CD4-positive, alpha-beta T cell treated with Interleukin-15 for 1 hour (primary cell): ENCODE measurements around the gene TMEM269.

Experiments
- DNase-seq: peaks from one replicate; pipeline ENCODE4 v3.0.0-alpha.2; 2020

Gene TMEM269

GRCh38 chr1:42825036-42825851, 40.5 kb downstream of the TMEM269 start:
- DNase-seq, result no peak

- DNase-seq, result no peak
Measured at GRCh38 chr1:42830631-42831030, 45.8 kb downstream of the TMEM269 start.

- no peak for DNase-seq
Measured at GRCh38 chr1:42831273-42831672, 46.5 kb downstream of the TMEM269 start.

- DNase-seq, result no peak
Measured at GRCh38 chr1:42832641-42833240, 48.0 kb downstream of the TMEM269 start.

GRCh38 chr1:42833981-42834380, 49.2 kb downstream of the TMEM269 start:
- no peak for DNase-seq

GRCh38 chr1:42834803-42835202, 50.0 kb downstream of the TMEM269 start:
- DNase-seq, result no peak

GRCh38 chr1:42835422-42835821, 50.6 kb downstream of the TMEM269 start:
- DNase-seq, result no peak

- DNase-seq, result no peak
Measured at GRCh38 chr1:42837709-42838108, 52.9 kb downstream of the TMEM269 start.

- no peak for DNase-seq
Measured at GRCh38 chr1:42838482-42839190, 53.8 kb downstream of the TMEM269 start.

GRCh38 chr1:42841010-42841409, 56.2 kb downstream of the TMEM269 start:
- DNase-seq, result no peak

- no peak for DNase-seq
Measured at GRCh38 chr1:42841440-42842147, 56.8 kb downstream of the TMEM269 start.

- no peak for DNase-seq
Measured at GRCh38 chr1:42844592-42845140, 59.9 kb downstream of the TMEM269 start.

GRCh38 chr1:42845193-42845592, 60.4 kb downstream of the TMEM269 start:
- no peak for DNase-seq

GRCh38 chr1:42845866-42846256, 61.1 kb downstream of the TMEM269 start:
- no peak for DNase-seq

GRCh38 chr1:42846257-42847110, 61.7 kb downstream of the TMEM269 start, which contains the start of gene ZNF691:
Gene ZNF691 (plus strand): TSS chr1:42846613. CDS start chr1:42849659, 3,046 bp downstream.
- peak; percentile 92 for DNase-seq

- no peak for DNase-seq
Measured at GRCh38 chr1:42847111-42847595, 62.4 kb downstream of the TMEM269 start.

- no peak for DNase-seq
Measured at GRCh38 chr1:42847721-42848460, 63.1 kb downstream of the TMEM269 start.

- no peak for DNase-seq
Measured at GRCh38 chr1:42848823-42849537, 64.2 kb downstream of the TMEM269 start.

- DNase-seq, result no peak
Measured at GRCh38 chr1:42849944-42850343, 65.2 kb downstream of the TMEM269 start.
